HCT116 (cell line): Measurements from ENCODE around the gene PLCB4. TPM values are rescaled to one million over a fixed set of nuclear protein-coding genes. Genes with fewer than 3 reads are reported as not detected.

Experiments
- ATAC-seq: fragments of 200-7000 bp; cut with Tn5 transposase; 2 replicates; pipeline ENCODE4 v1.9.1; 2020; ENCODE audit warnings: mild to moderate bottlenecking, moderate library complexity
- BruUV-seq: library from RNA; stranded (reverse); fragments of 400-500 nt; replicated peaks from 2 replicates; lab custom pipeline; 2021; lab: Mats Ljungman, UMichigan
- CTCF ChIA-PET: fragments of 300-600 bp; sonication (Branson Sonifier 250); formaldehyde crosslinking; loops from one replicate; lab custom pipeline; 2021; ENCODE audit warnings: antibody characterized with exemption; lab: Charles Lee
- POLR2A ChIA-PET: fragments of 300-600, 350-600 bp; sonication (Branson Sonifier 250); formaldehyde crosslinking; loops from one replicate; lab custom pipeline; 2021; ENCODE audit warnings: antibody characterized with exemption; lab: Charles Lee
- RAD21 ChIA-PET, 2 experiments: fragments of 300-600 bp; sonication (Branson Sonifier 250); formaldehyde crosslinking; loops; one replicate each; lab custom pipeline; 2023; ENCODE audit warnings: low total read pairs in 2 of 2; ENCODE audit not compliant: uncharacterized antibody in 2 of 2, unreplicated experiment in 2 of 2, low non-redundant PET in 1 of 2; lab: Charles Lee
- DNase-seq: peaks from one replicate; pipeline ENCODE4 v3.0.0-alpha.2; 2010; ENCODE audit warnings: low read depth, low spot score
- H2AFZ ChIP-seq: fragments of 200-600 bp; shearing (Covaris generic), sonication (generic); 2 replicates; pipeline ENCODE4 v1.6.1; 2017; ENCODE audit warnings: low read depth, mixed run types, mixed read lengths, antibody characterized with exemption, low read length; ENCODE audit not compliant: poor library complexity, severe bottlenecking
- H3K27ac ChIP-seq: 2 replicates; pipeline ENCODE4 v1.5.1; 2012; ENCODE audit warnings: low read depth, low read length
- H3K27me3 ChIP-seq: fragments of 200-600 bp; sonication (generic); 2 replicates; pipeline ENCODE4 v1.6.1; 2016; ENCODE audit warnings: mixed run types, low read length, mixed read lengths; ENCODE audit not compliant: insufficient read depth
- H3K36me3 ChIP-seq, 2 experiments: fragments of 200-500 bp in 1 of 2; fragments of 200-600 bp in 1 of 2; sonication (Bioruptor generic) in 1 of 2; sonication (generic) in 1 of 2; 2 replicates each; pipeline versions ENCODE4 v1.5.1 to v1.6.1; 2014 to 2016; ENCODE audit warnings: low read length in 2 of 2, inconsistent platforms in 1 of 2, mixed read lengths in 1 of 2, mixed run types in 1 of 2; ENCODE audit not compliant: insufficient read depth in 2 of 2, control insufficient read depth in 1 of 2
- H3K4me1 ChIP-seq, 2 experiments: fragments of 200-600 bp in 1 of 2; sonication (generic) in 1 of 2; 2 replicates each; pipeline versions ENCODE4 v1.5.1 to v1.6.1; 2012 to 2017; ENCODE audit warnings: low read length in 2 of 2, inconsistent platforms in 1 of 2, mild to moderate bottlenecking in 1 of 2, mixed read lengths in 1 of 2, mixed run types in 1 of 2, moderate library complexity in 1 of 2; ENCODE audit not compliant: insufficient read depth in 2 of 2, control insufficient read depth in 1 of 2
- H3K4me2 ChIP-seq: fragments of 200-600 bp; sonication (generic); 2 replicates; pipeline ENCODE4 v1.6.1; 2017; ENCODE audit warnings: mixed run types, low read length, mixed read lengths
- H3K4me3 ChIP-seq, 2 experiments: fragments of 200-600 bp in 1 of 2; sonication (generic) in 1 of 2; replicated peaks in 1 of 2; 2 replicates each; pipeline ENCODE4 v1.5.1; 2011 to 2016; ENCODE audit warnings: low read length in 2 of 2, control low read depth in 1 of 2, low read depth in 1 of 2, mild to moderate bottlenecking in 1 of 2, mixed read lengths in 1 of 2, mixed run types in 1 of 2
- H3K79me2 ChIP-seq: fragments of 200-600 bp; sonication (generic); 2 replicates; pipeline ENCODE4 v1.6.1; 2017; ENCODE audit warnings: mild to moderate bottlenecking, mixed run types, low read length, moderate library complexity, mixed read lengths; ENCODE audit not compliant: insufficient read depth
- H3K9ac ChIP-seq: fragments of 200-600 bp; sonication (generic); 2 replicates; pipeline ENCODE4 v1.6.1; 2016; ENCODE audit warnings: low read length, mixed read lengths
- H3K9me2 ChIP-seq: fragments of 200-600 bp; sonication (generic), shearing (Covaris generic); 2 replicates; pipeline ENCODE4 v1.6.1; 2017; ENCODE audit warnings: mixed run types, mild to moderate bottlenecking, moderate library complexity; ENCODE audit not compliant: insufficient read depth
- H3K9me3 ChIP-seq, 2 experiments: fragments of 200-500 bp in 1 of 2; fragments of 200-600 bp in 1 of 2; sonication (Bioruptor generic) in 1 of 2; sonication (generic) in 1 of 2; 2 replicates each; pipeline ENCODE4 v1.6.1; 2014 to 2017; ENCODE audit warnings: low read length in 2 of 2, mixed read lengths in 2 of 2, inconsistent platforms in 1 of 2, low read depth in 1 of 2, mild to moderate bottlenecking in 1 of 2, mixed run types in 1 of 2, moderate library complexity in 1 of 2; ENCODE audit not compliant: control insufficient read depth in 1 of 2, insufficient read depth in 1 of 2
- H4K20me1 ChIP-seq: fragments of 200-600 bp; sonication (generic), shearing (Covaris generic); 2 replicates; pipeline ENCODE4 v1.6.1; 2017; ENCODE audit warnings: mixed run types, mild to moderate bottlenecking, moderate library complexity; ENCODE audit not compliant: insufficient read depth
- EGR1 ChIP-seq: IDR thresholded peaks from 2 replicates; pipeline ENCODE4 v1.6.1; 2012; ENCODE audit warnings: low read depth
- ELF1 ChIP-seq: IDR thresholded peaks from 2 replicates; pipeline ENCODE4 v1.6.1; 2012; ENCODE audit warnings: low read depth, borderline replicate concordance
- EZH2 ChIP-seq: fragments of 200-600 bp; sonication (generic); IDR thresholded peaks from 2 replicates; pipeline ENCODE4 v1.6.1; 2017; ENCODE audit warnings: antibody characterized with exemption, mixed run types
- EZH2phosphoT487 ChIP-seq: fragments of 200-600 bp; IDR thresholded peaks from 2 replicates; pipeline ENCODE4 v1.6.1; 2018; ENCODE audit warnings: antibody characterized with exemption, borderline replicate concordance
- JUND ChIP-seq: IDR thresholded peaks from 2 replicates; pipeline ENCODE4 v1.6.1; 2012
- POLR2A ChIP-seq: IDR thresholded peaks from 2 replicates; pipeline ENCODE4 v1.7.0; 2011; ENCODE audit warnings: borderline replicate concordance; ENCODE audit not compliant: insufficient read depth, insufficient read length; ENCODE audit errors: extremely low read depth
- RAD21 ChIP-seq: IDR thresholded peaks from 2 replicates; pipeline ENCODE4 v1.6.1; 2012; ENCODE audit warnings: low read depth, mild to moderate bottlenecking
- TCF7L2 ChIP-seq: IDR thresholded peaks from 2 replicates; pipeline ENCODE4 v1.7.0; 2011; ENCODE audit warnings: borderline replicate concordance, inconsistent platforms; ENCODE audit not compliant: insufficient read depth, insufficient read length; ENCODE audit errors: extremely low read depth
- YY1 ChIP-seq: IDR thresholded peaks from 2 replicates; pipeline ENCODE4 v1.6.1; 2011; ENCODE audit warnings: low read length, low read depth, moderate library complexity, mild to moderate bottlenecking; ENCODE audit not compliant: insufficient replicate concordance; ENCODE audit errors: extremely low read depth
- ZFX ChIP-seq: fragments of 450-650 bp; IDR thresholded peaks from 2 replicates; pipeline ENCODE4 v1.6.1; 2017
- ZNF274 ChIP-seq: fragments of 200-500 bp; sonication (Bioruptor generic); IDR thresholded peaks from 2 replicates; pipeline ENCODE4 v1.6.1; 2014; ENCODE audit warnings: mild to moderate bottlenecking, low read depth, low read length, inconsistent platforms
- intact Hi-C: fragments of 100-400 bp; cut with micrococcal nuclease; formaldehyde crosslinking; loops from 2 replicates; pipeline ENCODE4 v1.10.0; 2022
- total RNA-seq: library from RNA; stranded (reverse); gene quantifications from one replicate; pipeline ENCODE4 v1.2.1, GENCODE V29; 2021; ENCODE audit not compliant: unreplicated experiment
- TF ChIP-seq, protein P1 (sequence below), 3 experiments: fragments of 200-600 bp in 1 of 3; sonication (generic) in 1 of 3; IDR thresholded peaks in 2 of 3; conservative IDR thresholded peaks in 1 of 3; 2 replicates each; pipeline ENCODE4 v1.5.1; 2012 to 2017; ENCODE audit warnings: low read depth in 2 of 3, low read length in 2 of 3, antibody characterized with exemption in 1 of 3, borderline replicate concordance in 1 of 3, control low read depth in 1 of 3, mild to moderate bottlenecking in 1 of 3, mixed read lengths in 1 of 3, mixed run types in 1 of 3, moderate library complexity in 1 of 3; ENCODE audit not compliant: insufficient read depth in 1 of 3
- TF ChIP-seq, protein P2 (sequence below): IDR thresholded peaks from 2 replicates; pipeline ENCODE4 v1.6.1; 2011; ENCODE audit warnings: mild to moderate bottlenecking, low read length, moderate library complexity; ENCODE audit not compliant: insufficient replicate concordance; ENCODE audit errors: extremely low read depth

PLCB4 gene
- total RNA-seq, 1 experiment from 2014 or later: 2.5 TPM

DNA sequence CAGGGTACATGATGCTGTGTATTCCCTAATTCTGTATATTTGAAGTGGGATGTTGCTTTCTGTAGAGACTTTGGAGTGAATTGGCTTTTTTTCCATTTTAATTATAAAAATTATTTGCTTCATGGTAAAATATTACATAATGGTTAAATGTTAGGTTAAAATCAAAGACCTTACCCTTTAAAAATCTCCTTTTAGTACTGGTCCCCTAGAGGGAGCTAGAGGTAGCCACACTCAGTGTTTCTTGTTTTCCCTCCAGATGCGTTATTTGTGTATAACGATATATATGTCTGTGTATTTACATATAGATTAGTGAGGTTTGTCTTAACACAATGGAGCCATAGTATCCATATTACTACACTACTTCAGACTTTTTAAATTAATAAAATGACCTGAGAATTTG lies 146.7 kb downstream of the PLCB4 start:
- TF ChIP-seq, protein P1, sequence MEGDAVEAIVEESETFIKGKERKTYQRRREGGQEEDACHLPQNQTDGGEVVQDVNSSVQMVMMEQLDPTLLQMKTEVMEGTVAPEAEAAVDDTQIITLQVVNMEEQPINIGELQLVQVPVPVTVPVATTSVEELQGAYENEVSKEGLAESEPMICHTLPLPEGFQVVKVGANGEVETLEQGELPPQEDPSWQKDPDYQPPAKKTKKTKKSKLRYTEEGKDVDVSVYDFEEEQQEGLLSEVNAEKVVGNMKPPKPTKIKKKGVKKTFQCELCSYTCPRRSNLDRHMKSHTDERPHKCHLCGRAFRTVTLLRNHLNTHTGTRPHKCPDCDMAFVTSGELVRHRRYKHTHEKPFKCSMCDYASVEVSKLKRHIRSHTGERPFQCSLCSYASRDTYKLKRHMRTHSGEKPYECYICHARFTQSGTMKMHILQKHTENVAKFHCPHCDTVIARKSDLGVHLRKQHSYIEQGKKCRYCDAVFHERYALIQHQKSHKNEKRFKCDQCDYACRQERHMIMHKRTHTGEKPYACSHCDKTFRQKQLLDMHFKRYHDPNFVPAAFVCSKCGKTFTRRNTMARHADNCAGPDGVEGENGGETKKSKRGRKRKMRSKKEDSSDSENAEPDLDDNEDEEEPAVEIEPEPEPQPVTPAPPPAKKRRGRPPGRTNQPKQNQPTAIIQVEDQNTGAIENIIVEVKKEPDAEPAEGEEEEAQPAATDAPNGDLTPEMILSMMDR (IDR thresholded peaks at IDR 0.05 in 2 of 3, conservative IDR thresholded peaks at IDR 0.05 in 1 of 3; ENCODE audit: borderline replicate concordance in 1 of 3, insufficient read depth in 1 of 3, low read depth in 2 of 3, low read length in 2 of 3): peak in 2 of 3 experiments; percentile 53 to 67; a peak in 4 of 6 replicates
- TF ChIP-seq RAD21 (peak; percentile 49), EGR1 (no peak), EZH2 (no peak)
- TF ChIP-seq, all 23 proteins: peak for 2
- ChIA-PET RAD21 (no interaction called here), CTCF (interaction anchor here (1.0 to 1.4 kb wide), 4 partner anchors 9 to 13 kb away, joined by 3 to 5 read pairs (median 3); no protein-coding TSS in a partner anchor), POLR2A (no interaction called here)
- H3K9ac ChIP-seq: no peak overlapping the region
- H3K27me3 ChIP-seq: no peaks in the 10 kb centered on the region
- intact Hi-C loops: loop anchor here (1.0 kb wide), 1 partner anchor 144 kb away; no protein-coding TSS in a partner anchor
- no peak overlapping the region for H2AFZ ChIP-seq
- no peak overlapping the region for H3K4me2 ChIP-seq
- no peak overlapping the region for H3K4me3 ChIP-seq
- no peaks in the 10 kb centered on the region for H3K79me2 ChIP-seq
- H4K20me1 ChIP-seq: no peaks in the 10 kb centered on the region
- DNase-seq: peak; percentile 6
- H3K4me1 ChIP-seq: peaks cover 5 to 11% of the 10 kb centered on the region in 2 experiments
- H3K36me3 ChIP-seq: no peaks in the 10 kb centered on the region
- H3K9me2 ChIP-seq: no peaks in the 10 kb centered on the region
- peak; percentile 62; the same call in 1 of the 2 replicates for ATAC-seq
- no peaks in the 10 kb centered on the region for H3K9me3 ChIP-seq
- no peak overlapping the region for H3K27ac ChIP-seq
- BruUV-seq: no TSS peak

DNA sequence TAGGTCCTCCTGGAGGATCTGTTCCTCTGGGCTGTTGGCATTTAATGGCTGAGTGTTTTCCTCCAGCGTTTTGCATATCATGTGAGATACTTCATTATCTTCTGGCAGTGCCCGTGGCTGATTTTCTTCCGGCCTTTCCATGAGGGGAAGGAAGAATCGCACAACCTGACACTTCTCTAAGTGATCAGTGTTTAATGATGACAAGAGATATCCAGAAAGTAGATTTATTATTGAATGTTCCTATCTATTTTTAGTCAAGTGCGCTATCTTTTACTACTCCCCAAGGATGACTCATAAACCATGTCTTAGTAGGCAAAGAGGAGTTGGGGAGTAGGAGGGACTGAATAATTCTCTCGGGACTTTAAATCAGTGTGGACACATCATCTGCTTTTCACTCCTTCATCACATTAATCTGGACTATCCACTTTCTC lies 149.7 kb downstream of the PLCB4 start:
- no TSS peak for BruUV-seq
- CTCF ChIA-PET: no interaction called here
- TF ChIP-seq YY1 (no peak), TCF7L2 (no peak), JUND (no peak), EZH2phosphoT487 (no peak), POLR2A (no peak), ZFX (no peak), RAD21 (no peak), ZNF274 (no peak), EZH2 (no peak), ELF1 (no peak)
- TF ChIP-seq, protein P2, sequence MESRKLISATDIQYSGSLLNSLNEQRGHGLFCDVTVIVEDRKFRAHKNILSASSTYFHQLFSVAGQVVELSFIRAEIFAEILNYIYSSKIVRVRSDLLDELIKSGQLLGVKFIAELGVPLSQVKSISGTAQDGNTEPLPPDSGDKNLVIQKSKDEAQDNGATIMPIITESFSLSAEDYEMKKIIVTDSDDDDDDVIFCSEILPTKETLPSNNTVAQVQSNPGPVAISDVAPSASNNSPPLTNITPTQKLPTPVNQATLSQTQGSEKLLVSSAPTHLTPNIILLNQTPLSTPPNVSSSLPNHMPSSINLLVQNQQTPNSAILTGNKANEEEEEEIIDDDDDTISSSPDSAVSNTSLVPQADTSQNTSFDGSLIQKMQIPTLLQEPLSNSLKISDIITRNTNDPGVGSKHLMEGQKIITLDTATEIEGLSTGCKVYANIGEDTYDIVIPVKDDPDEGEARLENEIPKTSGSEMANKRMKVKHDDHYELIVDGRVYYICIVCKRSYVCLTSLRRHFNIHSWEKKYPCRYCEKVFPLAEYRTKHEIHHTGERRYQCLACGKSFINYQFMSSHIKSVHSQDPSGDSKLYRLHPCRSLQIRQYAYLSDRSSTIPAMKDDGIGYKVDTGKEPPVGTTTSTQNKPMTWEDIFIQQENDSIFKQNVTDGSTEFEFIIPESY: no peak
- TF ChIP-seq, protein P1 (IDR thresholded peaks at IDR 0.05 in 2 of 3, conservative IDR thresholded peaks at IDR 0.05 in 1 of 3; ENCODE audit: borderline replicate concordance in 1 of 3, insufficient read depth in 1 of 3, low read depth in 2 of 3, low read length in 2 of 3): no peak

More for the DNA sequence above, 149.7 kb downstream of the PLCB4 start:
- Histone ChIP-seq H3K4me1 (peaks cover 5 to 8% of the 10 kb centered on the region in 2 experiments), H3K9ac (no peak overlapping the region), H3K9me2 (no peaks in the 10 kb centered on the region), H4K20me1 (no peaks in the 10 kb centered on the region), H2AFZ (no peak overlapping the region), H3K4me2 (no peak overlapping the region), H3K79me2 (no peaks in the 10 kb centered on the region), H3K9me3 (no peaks in the 10 kb centered on the region), H3K36me3 (no peaks in the 10 kb centered on the region), H3K27me3 (no peaks in the 10 kb centered on the region), H3K4me3 (no peak overlapping the region), H3K27ac (no peak overlapping the region)
- ATAC-seq (no peak), DNase-seq (no peak)
- intact Hi-C loops: no loop called here
- POLR2A ChIA-PET: no interaction called here
- RAD21 ChIA-PET: no interaction called here
